AG10803 (cell line): ENCODE measurements around the gene GAB2.
A peak's percentile ranks its signal among the peaks of the same experiment; 100 is the strongest.

ENCODE experiments used
- DNase-seq: peaks from one replicate; pipeline ENCODE4 v3.0.0; 2010; ENCODE audit warnings: low read depth
- H3K4me3 ChIP-seq: 2 replicates; pipeline ENCODE4 v1.5.1; 2011; ENCODE audit warnings: mild to moderate bottlenecking, low read length, control low read depth
- CTCF ChIP-seq: conservative IDR thresholded peaks from 2 replicates; pipeline ENCODE4 v1.5.1; 2011; ENCODE audit warnings: mild to moderate bottlenecking, low read length, control low read depth, inconsistent platforms

GAB2 gene

GRCh38 chr11:78453140-78453935 is 35.7 kb upstream of the GAB2 start:
- TF ChIP-seq CTCF, result no peak
- DNase-seq, result peak; percentile 67
- H3K4me3 ChIP-seq, result no peak overlapping the region

- TF ChIP-seq CTCF, result no peak
- no peak for DNase-seq
- H3K4me3 ChIP-seq, result no peak overlapping the region
These were observed 33.9 kb upstream of the GAB2 start for GRCh38 chr11:78451371-78452150.

GRCh38 chr11:78450866-78451265 is 33.2 kb upstream of the GAB2 start:
- TF ChIP-seq CTCF, result no peak
- DNase-seq, result no peak
- H3K4me3 ChIP-seq, result no peak overlapping the region

- DNase-seq, result peak; percentile 3
- TF ChIP-seq CTCF, result no peak
- no peak overlapping the region for H3K4me3 ChIP-seq
These were observed 32.2 kb upstream of the GAB2 start for GRCh38 chr11:78449866-78450265.

GRCh38 chr11:78446210-78446609 is 28.6 kb upstream of the GAB2 start:
- no peak for TF ChIP-seq CTCF
- DNase-seq, result no peak
- H3K4me3 ChIP-seq, result no peak overlapping the region

- no peak overlapping the region for H3K4me3 ChIP-seq
- TF ChIP-seq CTCF, result no peak
- no peak for DNase-seq
These were observed 27.1 kb upstream of the GAB2 start for GRCh38 chr11:78444726-78445125.

GRCh38 chr11:78441956-78442355 is 24.3 kb upstream of the GAB2 start:
- TF ChIP-seq CTCF, result no peak
- DNase-seq, result no peak

More at GRCh38 chr11:78441956-78442355, 24.3 kb upstream of the GAB2 start:
- H3K4me3 ChIP-seq, result no peak overlapping the region
